DND-41 (cell line): ENCODE results near the gene RAB7B.

Experiments used
- ATAC-seq: fragments of 200-7000 bp; cut with Tn5 transposase; 3 replicates; pipeline ENCODE4 v1.9.1; 2021; ENCODE audit warnings: low read depth; ENCODE audit not compliant: insufficient read depth
- DNase-seq: peaks from one replicate; pipeline ENCODE4 v3.0.0-alpha.2; 2020
- H2AFZ ChIP-seq: 2 replicates; pipeline ENCODE4 v1.6.0; 2012; ENCODE audit warnings: low read depth, low read length
- H3K27ac ChIP-seq: 2 replicates; pipeline ENCODE4 v1.5.1; 2012; ENCODE audit warnings: low read length, inconsistent platforms
- H3K27me3 ChIP-seq: fragments of 200-600 bp; sonication (generic); 2 replicates; pipeline ENCODE4 v1.6.0; 2012; ENCODE audit warnings: low read length, mild to moderate bottlenecking, inconsistent platforms; ENCODE audit not compliant: insufficient read depth, poor library complexity
- H3K36me3 ChIP-seq: 2 replicates; pipeline ENCODE4 v1.5.1; 2012; ENCODE audit warnings: low read length, inconsistent platforms; ENCODE audit not compliant: insufficient read depth
- H3K4me1 ChIP-seq: 2 replicates; pipeline ENCODE4 v1.5.1; 2012; ENCODE audit warnings: mild to moderate bottlenecking, low read length; ENCODE audit not compliant: insufficient read depth
- H3K4me2 ChIP-seq: 2 replicates; pipeline ENCODE4 v1.6.0; 2012; ENCODE audit warnings: mild to moderate bottlenecking, moderate library complexity, low read length, inconsistent platforms; ENCODE audit not compliant: insufficient read depth
- H3K4me3 ChIP-seq, 2 experiments: fragments of 200-600 bp in 1 of 2; shearing (Covaris generic) in 1 of 2; 2 replicates each; pipeline ENCODE4 v1.5.1; 2012 to 2016; ENCODE audit warnings: inconsistent platforms in 2 of 2, low read length in 2 of 2, mild to moderate bottlenecking in 2 of 2, low read depth in 1 of 2, moderate library complexity in 1 of 2
- H3K79me2 ChIP-seq: 2 replicates; pipeline ENCODE4 v1.6.0; 2012; ENCODE audit warnings: low read length, inconsistent platforms; ENCODE audit not compliant: insufficient read depth
- H3K9ac ChIP-seq: 2 replicates; pipeline ENCODE4 v1.6.0; 2012; ENCODE audit warnings: low read depth, mild to moderate bottlenecking, inconsistent platforms, low read length, moderate library complexity
- H3K9me3 ChIP-seq: 2 replicates; pipeline ENCODE4 v1.5.1; 2012; ENCODE audit warnings: low read length, moderate library complexity, mild to moderate bottlenecking, inconsistent platforms; ENCODE audit not compliant: insufficient read depth, severe bottlenecking
- H4K20me1 ChIP-seq: 2 replicates; pipeline ENCODE4 v1.6.0; 2012; ENCODE audit warnings: low read length; ENCODE audit not compliant: insufficient read depth
- EZH2 ChIP-seq: IDR thresholded peaks from 3 replicates; pipeline ENCODE4 v1.6.1; 2012; ENCODE audit warnings: borderline replicate concordance, low read depth, mild to moderate bottlenecking, moderate library complexity, low read length, inconsistent platforms; ENCODE audit not compliant: severe bottlenecking
- TF ChIP-seq, protein P1 (sequence below): IDR thresholded peaks from 2 replicates; pipeline ENCODE4 v1.5.1; 2012; ENCODE audit warnings: borderline replicate concordance, low read length, moderate library complexity, mild to moderate bottlenecking; ENCODE audit not compliant: poor library complexity, severe bottlenecking; ENCODE audit errors: extremely low read depth

The RAB7B gene

DNA sequence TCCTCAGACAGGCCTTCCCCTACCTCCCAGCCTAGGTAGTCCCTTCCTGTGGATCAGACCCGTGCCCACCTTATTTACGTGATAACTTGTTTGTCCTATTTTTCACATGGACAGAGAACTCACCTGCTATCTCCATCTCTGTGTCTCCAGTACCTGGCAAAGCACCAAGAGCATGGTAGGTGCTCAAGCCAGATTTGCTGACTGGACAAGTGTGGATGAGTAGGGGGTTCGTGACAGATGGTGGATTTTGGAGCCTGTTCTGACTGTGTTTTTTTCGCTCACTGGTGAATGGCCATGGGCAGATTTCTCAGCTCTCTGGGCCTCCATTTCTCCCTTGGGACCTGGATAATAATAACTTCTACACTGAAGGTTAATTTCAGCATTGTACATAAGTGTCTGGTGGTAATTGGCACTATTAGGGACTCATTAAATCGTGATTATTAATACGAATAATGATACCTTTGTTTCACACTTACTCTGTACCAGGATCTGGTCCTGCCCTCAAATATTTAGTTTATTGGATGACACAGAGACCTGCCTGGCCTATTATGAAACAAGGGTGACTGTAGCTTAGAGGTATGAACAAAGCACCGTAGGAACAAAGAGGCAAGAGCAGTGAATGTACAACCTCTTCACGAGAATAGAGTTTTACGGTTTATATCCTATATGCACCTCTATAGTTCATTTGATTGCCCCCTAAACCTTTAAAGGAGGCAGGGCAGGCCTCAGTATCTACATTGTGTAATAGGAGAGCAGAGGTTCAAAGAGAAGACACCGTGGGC, 35.5 kb downstream of the RAB7B start:
- Histone ChIP-seq H3K9me3 (no peaks in the 10 kb centered on the region), H3K4me3 (no peak overlapping the region), H3K27me3 (peaks cover 9% of the 10 kb centered on the region), H3K36me3 (no peaks in the 10 kb centered on the region), H2AFZ (no peak overlapping the region), H3K27ac (no peak overlapping the region), H4K20me1 (peaks cover 3% of the 10 kb centered on the region; the same call in 1 of the 2 replicates), H3K79me2 (no peaks in the 10 kb centered on the region), H3K4me1 (no peaks in the 10 kb centered on the region), H3K4me2 (no peak overlapping the region), H3K9ac (no peak overlapping the region)
- DNase-seq (no peak), ATAC-seq (no peak)
- no peak for TF ChIP-seq EZH2
- TF ChIP-seq, protein P1, sequence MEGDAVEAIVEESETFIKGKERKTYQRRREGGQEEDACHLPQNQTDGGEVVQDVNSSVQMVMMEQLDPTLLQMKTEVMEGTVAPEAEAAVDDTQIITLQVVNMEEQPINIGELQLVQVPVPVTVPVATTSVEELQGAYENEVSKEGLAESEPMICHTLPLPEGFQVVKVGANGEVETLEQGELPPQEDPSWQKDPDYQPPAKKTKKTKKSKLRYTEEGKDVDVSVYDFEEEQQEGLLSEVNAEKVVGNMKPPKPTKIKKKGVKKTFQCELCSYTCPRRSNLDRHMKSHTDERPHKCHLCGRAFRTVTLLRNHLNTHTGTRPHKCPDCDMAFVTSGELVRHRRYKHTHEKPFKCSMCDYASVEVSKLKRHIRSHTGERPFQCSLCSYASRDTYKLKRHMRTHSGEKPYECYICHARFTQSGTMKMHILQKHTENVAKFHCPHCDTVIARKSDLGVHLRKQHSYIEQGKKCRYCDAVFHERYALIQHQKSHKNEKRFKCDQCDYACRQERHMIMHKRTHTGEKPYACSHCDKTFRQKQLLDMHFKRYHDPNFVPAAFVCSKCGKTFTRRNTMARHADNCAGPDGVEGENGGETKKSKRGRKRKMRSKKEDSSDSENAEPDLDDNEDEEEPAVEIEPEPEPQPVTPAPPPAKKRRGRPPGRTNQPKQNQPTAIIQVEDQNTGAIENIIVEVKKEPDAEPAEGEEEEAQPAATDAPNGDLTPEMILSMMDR: no peak

DNA sequence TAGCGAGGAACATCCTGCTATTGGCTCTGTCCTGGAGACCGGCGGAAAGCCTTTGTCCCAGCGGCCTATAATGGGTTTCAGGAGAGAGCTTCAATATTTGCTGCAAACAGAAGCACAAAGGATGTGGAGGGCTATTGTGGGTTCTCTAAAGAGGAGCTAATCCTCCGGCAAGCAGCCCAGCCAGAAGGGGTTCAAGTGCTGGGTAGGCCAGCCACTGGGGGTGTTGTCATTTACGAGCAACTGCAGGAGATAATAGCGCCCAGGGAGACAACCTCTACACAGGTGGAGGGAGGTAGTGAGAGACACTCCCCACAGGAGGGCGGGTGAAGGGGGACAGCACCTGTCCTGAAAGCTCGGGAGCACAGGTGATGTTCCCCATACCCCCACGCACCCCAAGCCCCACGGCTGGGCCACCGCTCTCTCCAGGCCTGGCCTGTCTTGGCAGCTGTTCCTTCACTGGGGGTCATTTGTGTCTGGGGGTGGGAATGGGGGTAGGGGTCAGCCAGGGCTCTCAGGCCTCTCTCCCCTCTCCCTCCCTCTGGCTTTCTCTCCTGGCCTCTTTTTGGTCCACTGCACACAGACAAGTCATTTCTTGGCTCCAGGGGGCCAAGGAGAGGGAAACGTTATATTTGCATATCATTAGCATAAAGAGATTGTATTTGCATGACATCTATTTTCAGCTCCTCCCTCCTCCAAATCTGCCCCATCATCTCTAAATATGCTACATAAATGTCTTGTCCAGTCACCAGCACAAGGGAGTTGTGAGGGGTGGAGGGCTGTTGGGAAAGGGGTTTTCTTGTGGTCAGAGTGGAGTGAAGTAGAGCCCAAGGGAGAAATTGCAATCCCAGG, 37.9 kb downstream of the RAB7B start:
- H3K36me3 ChIP-seq: no peaks in the 10 kb centered on the region
- no peaks in the 10 kb centered on the region for H3K4me1 ChIP-seq
- ATAC-seq (no peak), DNase-seq (no peak)
- no peak overlapping the region for H3K4me2 ChIP-seq
- H3K4me3 ChIP-seq: no peak overlapping the region
- no peak overlapping the region for H3K27ac ChIP-seq
- H3K9ac ChIP-seq: no peak overlapping the region
- no peaks in the 10 kb centered on the region for H3K9me3 ChIP-seq
- peaks cover 25% of the 10 kb centered on the region for H3K27me3 ChIP-seq
- TF ChIP-seq EZH2: no peak
- TF ChIP-seq, protein P1: no peak
- no peak overlapping the region for H2AFZ ChIP-seq
- H3K79me2 ChIP-seq: no peaks in the 10 kb centered on the region
- no peaks in the 10 kb centered on the region for H4K20me1 ChIP-seq

DNA sequence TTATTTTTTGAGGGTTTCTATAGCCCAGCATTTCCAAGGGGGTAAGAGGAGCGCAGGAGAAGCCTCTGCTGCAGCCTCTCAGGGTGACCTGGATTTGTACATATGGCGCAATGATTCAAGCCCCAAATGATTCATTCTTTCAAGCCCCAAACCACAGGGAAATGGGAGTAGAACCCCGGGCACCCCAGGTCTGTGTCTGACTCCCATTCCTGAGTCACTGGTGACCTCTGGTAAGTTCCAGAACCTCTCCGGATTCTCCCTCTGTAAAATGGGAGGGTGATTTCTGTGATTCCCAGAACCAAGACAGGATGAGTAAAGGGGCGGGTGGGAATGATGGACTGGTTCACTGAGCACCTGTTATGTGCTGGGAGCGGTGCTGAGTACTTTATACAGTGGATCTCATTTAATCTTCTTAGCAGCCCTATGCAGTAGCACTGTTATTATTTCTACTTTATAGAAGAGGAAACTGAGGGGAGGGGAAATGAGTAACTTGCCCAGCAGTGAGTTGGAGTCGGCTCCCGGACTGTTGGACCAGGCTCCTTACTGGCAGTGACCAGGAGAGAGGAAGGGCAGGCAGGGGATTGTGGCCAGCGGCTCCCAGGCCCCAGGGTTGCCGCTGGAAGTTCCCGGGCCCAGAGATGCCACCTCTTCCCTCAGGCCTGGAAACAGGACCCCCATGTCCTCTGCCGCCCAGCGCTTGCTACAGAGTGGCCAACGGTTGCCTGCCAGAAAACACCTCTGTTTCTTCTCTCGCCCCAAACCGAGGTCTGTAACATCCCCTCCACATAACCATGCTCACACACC, 39.6 kb downstream of the RAB7B start:
- no peak overlapping the region for H3K4me3 ChIP-seq
- no peak overlapping the region for H3K4me2 ChIP-seq
- ATAC-seq: no peak
- no peak overlapping the region for H3K27ac ChIP-seq
- TF ChIP-seq, protein P1: no peak
- no peaks in the 10 kb centered on the region for H3K9me3 ChIP-seq
- no peaks in the 10 kb centered on the region for H3K79me2 ChIP-seq
- no peak for DNase-seq
- no peak overlapping the region for H2AFZ ChIP-seq
- H3K27me3 ChIP-seq: peaks cover 29% of the 10 kb centered on the region
- no peaks in the 10 kb centered on the region for H3K36me3 ChIP-seq
- H3K9ac ChIP-seq: no peak overlapping the region
- no peaks in the 10 kb centered on the region for H4K20me1 ChIP-seq
- no peaks in the 10 kb centered on the region for H3K4me1 ChIP-seq
